Erythroblast (primary cell): ENCODE results near the gene DYRK1B.

Experiments
- DNase-seq, 2 experiments: peaks; one replicate each; lab custom pipeline; 2025; lab: John Stamatoyannopoulos, UW
- GATA1 ChIP-seq: IDR thresholded peaks from 2 replicates; pipeline ENCODE4 v1.6.1; 2011; ENCODE audit warnings: low read depth, mild to moderate bottlenecking, control low read depth, low read length, moderate library complexity
- POLR2A ChIP-seq: IDR thresholded peaks from 2 replicates; pipeline ENCODE4 v1.6.1; 2011; ENCODE audit warnings: mild to moderate bottlenecking, low read length

Gene DYRK1B

GRCh38 chr19:39870171-39870971, 36.4 kb upstream of the DYRK1B start:
- TF ChIP-seq POLR2A: no peak
- no peak for TF ChIP-seq GATA1
- DNase-seq: no peak

- no peak for DNase-seq
- TF ChIP-seq POLR2A (no peak), GATA1 (no peak)
Observed at GRCh38 chr19:39867952-39868351, 34.0 kb upstream of the DYRK1B start.

GRCh38 chr19:39867133-39867532, 33.2 kb upstream of the DYRK1B start:
- no peak for TF ChIP-seq POLR2A
- TF ChIP-seq GATA1: no peak
- no peak for DNase-seq

GRCh38 chr19:39865953-39866352, 32.0 kb upstream of the DYRK1B start:
- DNase-seq: no peak
- TF ChIP-seq GATA1 (no peak), POLR2A (no peak)

GRCh38 chr19:39865186-39865585, 31.2 kb upstream of the DYRK1B start:
- DNase-seq: no peak
- TF ChIP-seq POLR2A (no peak), GATA1 (no peak)

GRCh38 chr19:39864118-39864517, 30.2 kb upstream of the DYRK1B start:
- DNase-seq: no peak
- TF ChIP-seq GATA1: no peak
- TF ChIP-seq POLR2A: no peak

GRCh38 chr19:39858541-39858940, 24.6 kb upstream of the DYRK1B start:
- peak in 1 of 2 experiments; percentile 18 for DNase-seq
- TF ChIP-seq GATA1 (no peak), POLR2A (no peak)

GRCh38 chr19:39852882-39853281, 18.9 kb upstream of the DYRK1B start:
- DNase-seq: no peak
- TF ChIP-seq GATA1: no peak
- TF ChIP-seq POLR2A: no peak

- no peak for TF ChIP-seq POLR2A
- no peak for DNase-seq
Observed at GRCh38 chr19:39850892-39851291, 16.9 kb upstream of the DYRK1B start.

GRCh38 chr19:39848392-39848791, 14.4 kb upstream of the DYRK1B start:
- TF ChIP-seq GATA1 (no peak), POLR2A (no peak)
- DNase-seq: no peak

- DNase-seq: no peak
- TF ChIP-seq POLR2A: no peak
- no peak for TF ChIP-seq GATA1
Observed at GRCh38 chr19:39847525-39847924, 13.6 kb upstream of the DYRK1B start.

GRCh38 chr19:39846678-39847486, 12.9 kb upstream of the DYRK1B start:
- DNase-seq: peak; percentile 45 to 54
- peak; percentile 58 for TF ChIP-seq POLR2A
- TF ChIP-seq GATA1: no peak

GRCh38 chr19:39845933-39846677, 12.1 kb upstream of the DYRK1B start, which contains the start of gene FBL:
Gene FBL, minus strand, starts transcription at chr19:39846379. Its CDS starts 79 bp downstream, at chr19:39846300.
- TF ChIP-seq GATA1 (no peak), POLR2A (peak; percentile 82)

More at GRCh38 chr19:39845933-39846677, 12.1 kb upstream of the DYRK1B start, which contains the start of gene FBL:
- DNase-seq: peak; percentile 94 to 97
